ENCODE results near the gene EPHB4.
A peak's percentile ranks its signal among the peaks of the same experiment; 100 is the strongest.

Gene EPHB4

GRCh38 chr7:100854146-100854895, 27.0 kb upstream of the EPHB4 start:
- no peak for DNase-seq (ENCODE audit: low read depth, low spot score)

GRCh38 chr7:100852048-100852872, 24.9 kb upstream of the EPHB4 start, which contains the start of gene SLC12A9:
SLC12A9 (plus strand) TSS chr7:100852713; CDS start chr7:100854198, 1,485 bp downstream.
- DNase-seq (ENCODE audit: low read depth, low spot score), result peak; percentile 65

- no peak for DNase-seq (ENCODE audit: low read depth, low spot score)
Observed at GRCh38 chr7:100847360-100847759, 20.0 kb upstream of the EPHB4 start.

GRCh38 chr7:100840470-100841100, 13.3 kb upstream of the EPHB4 start:
- no peak for DNase-seq (ENCODE audit: low read depth, low spot score)

- no peak for DNase-seq (ENCODE audit: low read depth, low spot score)
Observed at GRCh38 chr7:100839361-100839760, 12.0 kb upstream of the EPHB4 start.

- DNase-seq (ENCODE audit: low read depth, low spot score), result peak; percentile 79
Observed at GRCh38 chr7:100837099-100837836, 9.9 kb upstream of the EPHB4 start.

- DNase-seq (ENCODE audit: low read depth, low spot score), result no peak
Observed at GRCh38 chr7:100836812-100837098, 9.4 kb upstream of the EPHB4 start.

GRCh38 chr7:100835903-100836811, 8.8 kb upstream of the EPHB4 start:
- DNase-seq (ENCODE audit: low read depth, low spot score), result no peak

- no peak for DNase-seq (ENCODE audit: low read depth, low spot score)
Observed at GRCh38 chr7:100832281-100832633, 4.9 kb upstream of the EPHB4 start.

GRCh38 chr7:100830396-100830795, 3.1 kb upstream of the EPHB4 start:
- no peak for DNase-seq (ENCODE audit: low read depth, low spot score)

GRCh38 chr7:100829150-100829716, 1.9 kb upstream of the EPHB4 start:
- DNase-seq (ENCODE audit: low read depth, low spot score), result no peak

GRCh38 chr7:100826514-100827329, 601 bp downstream of the EPHB4 start:
- no peak for DNase-seq (ENCODE audit: low read depth, low spot score)

GRCh38 chr7:100825751-100826513, 1.4 kb downstream of the EPHB4 start:
- DNase-seq (ENCODE audit: low read depth, low spot score), result no peak

GRCh38 chr7:100825215-100825671, 2.1 kb downstream of the EPHB4 start:
- no peak for DNase-seq (ENCODE audit: low read depth, low spot score)

- no peak for DNase-seq (ENCODE audit: low read depth, low spot score)
Observed at GRCh38 chr7:100824499-100825214, 2.7 kb downstream of the EPHB4 start.

- DNase-seq (ENCODE audit: low read depth, low spot score), result no peak
Observed at GRCh38 chr7:100823534-100823933, 3.8 kb downstream of the EPHB4 start.

- no peak for DNase-seq (ENCODE audit: low read depth, low spot score)
Observed at GRCh38 chr7:100823140-100823525, 4.2 kb downstream of the EPHB4 start.

Measured in brain pericyte (primary cell).